GM12878 (cell line): Measurements from ENCODE around the gene STRADB. TPM values are rescaled to one million over a fixed set of nuclear protein-coding genes. Genes with fewer than 3 reads are reported as not detected.

ENCODE experiments used
- ATAC-seq: fragments of 200-7000 bp; cut with Tn5 transposase; 3 replicates; pipeline ENCODE4 v1.9.1; 2020; ENCODE audit warnings: mild to moderate bottlenecking, moderate library complexity
- BruUV-seq: library from RNA; stranded (reverse); fragments of 400-500 nt; replicated peaks from 2 replicates; lab custom pipeline; 2021; lab: Mats Ljungman, UMichigan
- CTCF ChIA-PET: fragments of 300-600 bp; sonication (Branson Sonifier 250); formaldehyde crosslinking; extraction: SDS; loops from one replicate; lab custom pipeline; 2021; ENCODE audit warnings: inconsistent platforms; lab: Yijun Ruan, JAX
- POLR2A ChIA-PET: fragments of 350-600 bp; formaldehyde crosslinking; extraction: SDS; loops from one replicate; lab custom pipeline; 2021; ENCODE audit warnings: inconsistent platforms; lab: Charles Lee
- RAD21 ChIA-PET: fragments of 300-600 bp; sonication (Branson Sonifier 250); formaldehyde crosslinking; loops from one replicate; lab custom pipeline; 2023; ENCODE audit warnings: antibody characterized with exemption; ENCODE audit not compliant: unreplicated experiment; lab: Charles Lee
- SMC1A ChIA-PET: fragments of 300-600 bp; sonication (Branson Sonifier 250); formaldehyde crosslinking; loops from one replicate; lab custom pipeline; 2023; ENCODE audit not compliant: unreplicated experiment, uncharacterized antibody; lab: Charles Lee
- DNase-seq: peaks from one replicate; pipeline ENCODE4 v3.0.0-alpha.2; 2011; ENCODE audit warnings: low read depth, low spot score
- FAIRE-seq: peaks from 3 replicates; lab custom pipeline; 2011; peaks lifted over from hg19 to GRCh38; lab: Jason Lieb, UNC
- H2AFZ ChIP-seq: 2 replicates; pipeline ENCODE4 v1.6.0; 2011; ENCODE audit warnings: low read depth, low read length, control low read depth; ENCODE audit not compliant: control insufficient read depth
- H3K27ac ChIP-seq: 2 replicates; pipeline ENCODE4 v1.5.1; 2011; ENCODE audit warnings: control low read depth; ENCODE audit not compliant: control insufficient read depth, insufficient read depth
- H3K27me3 ChIP-seq, 2 experiments: replicated peaks in 1 of 2; 2 replicates each; pipeline versions ENCODE4 v1.6.0 to v1.6.1; 2011; ENCODE audit warnings: low read length in 1 of 2; ENCODE audit not compliant: control insufficient read depth in 2 of 2, insufficient read depth in 2 of 2
- H3K36me3 ChIP-seq, 2 experiments: 2 replicates each; pipeline ENCODE4 v1.5.1; 2011; ENCODE audit warnings: low read length in 1 of 2; ENCODE audit not compliant: control insufficient read depth in 2 of 2, insufficient read depth in 2 of 2
- H3K4me1 ChIP-seq: 2 replicates; pipeline ENCODE4 v1.6.1; 2011; ENCODE audit warnings: mild to moderate bottlenecking, low read length, moderate library complexity, mixed read lengths; ENCODE audit not compliant: control insufficient read depth, insufficient read depth
- H3K4me2 ChIP-seq: 2 replicates; pipeline ENCODE4 v1.6.0; 2011; ENCODE audit warnings: control low read depth; ENCODE audit not compliant: control insufficient read depth, insufficient read depth
- H3K4me3 ChIP-seq: fragments of 200-600 bp; sonication (generic); 2 replicates; pipeline ENCODE4 v1.5.1; 2016
- H3K79me2 ChIP-seq: 2 replicates; pipeline ENCODE4 v1.6.0; 2011; ENCODE audit warnings: low read length; ENCODE audit not compliant: control insufficient read depth, insufficient read depth
- H3K9ac ChIP-seq: 2 replicates; pipeline ENCODE4 v1.8.0; 2011; ENCODE audit warnings: low read length, control low read depth, mixed read lengths; ENCODE audit not compliant: control insufficient read depth, insufficient read depth
- H3K9me3 ChIP-seq: replicated peaks from 3 replicates; pipeline ENCODE4 v1.5.1; 2011; ENCODE audit warnings: mild to moderate bottlenecking, low read length; ENCODE audit not compliant: control insufficient read depth, insufficient read depth
- H4K20me1 ChIP-seq: 2 replicates; pipeline ENCODE4 v1.6.0; 2011; ENCODE audit not compliant: control insufficient read depth, insufficient read depth
- CREB1 ChIP-seq: IDR thresholded peaks from 2 replicates; pipeline ENCODE4 v1.6.1; 2012; ENCODE audit warnings: low read depth, mild to moderate bottlenecking, inconsistent platforms
- IKZF2 ChIP-seq, 2 experiments: fragments of 450-650 bp; IDR thresholded peaks; 2 replicates each; pipeline ENCODE4 v1.6.1; 2017; ENCODE audit warnings: mild to moderate bottlenecking in 2 of 2, moderate library complexity in 2 of 2
- IRF3 ChIP-seq: fragments of 450-650 bp; IDR thresholded peaks from 2 replicates; pipeline ENCODE4 v1.6.1; 2014; ENCODE audit warnings: mild to moderate bottlenecking
- MEF2B ChIP-seq: fragments of 450-650 bp; IDR thresholded peaks from 2 replicates; pipeline ENCODE4 v1.6.1; 2018; ENCODE audit warnings: mild to moderate bottlenecking, moderate library complexity; ENCODE audit not compliant: partially characterized antibody, poor library complexity, severe bottlenecking
- PBX3 ChIP-seq: IDR thresholded peaks from 2 replicates; pipeline ENCODE4 v1.6.1; 2011; ENCODE audit warnings: mild to moderate bottlenecking, low read depth, low read length, moderate library complexity; ENCODE audit not compliant: insufficient replicate concordance
- SPI1 ChIP-seq: IDR thresholded peaks from 2 replicates; pipeline ENCODE4 v1.6.1; 2011; ENCODE audit warnings: low read depth, mild to moderate bottlenecking, low read length, moderate library complexity, borderline replicate concordance; ENCODE audit not compliant: insufficient read depth
- SUZ12 ChIP-seq: fragments of 200-600 bp; sonication (generic); IDR thresholded peaks from one replicate; pipeline ENCODE4 v1.6.1; 2018; ENCODE audit warnings: antibody characterized with exemption, mild to moderate bottlenecking; ENCODE audit not compliant: unreplicated experiment
- TAF1 ChIP-seq: IDR thresholded peaks from 2 replicates; pipeline ENCODE4 v1.6.1; 2011; ENCODE audit warnings: mild to moderate bottlenecking, low read depth, low read length, borderline replicate concordance
- TCF3 ChIP-seq: IDR thresholded peaks from 2 replicates; pipeline ENCODE4 v1.6.1; 2012; ENCODE audit warnings: low read depth, mild to moderate bottlenecking, low read length, borderline replicate concordance; ENCODE audit not compliant: insufficient read depth
- YY1 ChIP-seq: IDR thresholded peaks from 2 replicates; pipeline ENCODE4 v1.6.1; 2011; ENCODE audit warnings: low read depth, mild to moderate bottlenecking, low read length
- ZBTB11 ChIP-seq: fragments of 450-650 bp; formaldehyde crosslinking; IDR thresholded peaks from 2 replicates; pipeline ENCODE4 v1.5.0; 2022; ENCODE audit warnings: mild to moderate bottlenecking, missing genetic modification characterization
- ZBTB40 ChIP-seq: fragments of 450-650 bp; IDR thresholded peaks from 2 replicates; pipeline ENCODE4 v1.6.1; 2016; ENCODE audit warnings: mild to moderate bottlenecking, moderate library complexity, borderline replicate concordance
- WGBS: methylation state at CpG from one replicate; pipeline ENCODE4 v1.1.6; 2016; ENCODE audit warnings: low lambda C conversion rate; ENCODE audit not compliant: insufficient replicate concordance, insufficient coverage; ENCODE audit errors: missing lambda C conversion rate; 5-methylcytosine and 5-hydroxymethylcytosine counted together
- in situ Hi-C: fragments of 300-500 bp; cut with MboI; formaldehyde crosslinking; loops from 9 replicates; pipeline ENCODE4 v1.14.3; 2018; ENCODE audit warnings: mixed read lengths
- intact Hi-C: fragments of 100-400 bp; cut with micrococcal nuclease; formaldehyde crosslinking; loops from one replicate; pipeline ENCODE4 v1.14.2; 2022; ENCODE audit not compliant: unreplicated experiment
- polyA plus RNA-seq, 11 experiments: library from polyadenylated mRNA; depleted of rRNA in 4 of 11; unstranded in 6 of 11; stranded (reverse) in 5 of 11; fragments of >200 nt; fragmentation: Nextera tagmentation in 4 of 11; fragmentation: Illumina TruSeq in 1 of 11; extraction: Ambion mirVana in 4 of 11; extraction: Trizol in 1 of 11; gene quantifications; 1 replicate in 1 of 11; 2 replicates in 10 of 11; pipeline versions ENCODE4 v1.2.1 to v1.2.3, GENCODE V29; 2011 to 2016; ENCODE audit warnings: inconsistent platforms in 2 of 11, missing spikeins in 2 of 11, low read depth in 1 of 11
- total RNA-seq, 4 experiments: library from RNA; depleted of rRNA in 3 of 4; stranded (reverse); fragments of >200 nt in 3 of 4; fragmentation: Illumina TruSeq in 1 of 4; extraction: Trizol in 1 of 4; gene quantifications; 2 replicates each; pipeline versions ENCODE4 v1.2.1 to v1.2.3, GENCODE V29; 2013 to 2021
- TF ChIP-seq, protein P1 (sequence below): IDR thresholded peaks from 2 replicates; pipeline ENCODE4 v1.6.1; 2012; ENCODE audit warnings: low read depth, low read length, improper control_type of control experiment

The STRADB gene
- total and polyA plus RNA-seq, 10 of the 15 experiments (the other 5 are each of a cell fraction or from before 2014, with no cell fraction given) = 7.6 to 58.3 (median 32.2) TPM

DNA sequence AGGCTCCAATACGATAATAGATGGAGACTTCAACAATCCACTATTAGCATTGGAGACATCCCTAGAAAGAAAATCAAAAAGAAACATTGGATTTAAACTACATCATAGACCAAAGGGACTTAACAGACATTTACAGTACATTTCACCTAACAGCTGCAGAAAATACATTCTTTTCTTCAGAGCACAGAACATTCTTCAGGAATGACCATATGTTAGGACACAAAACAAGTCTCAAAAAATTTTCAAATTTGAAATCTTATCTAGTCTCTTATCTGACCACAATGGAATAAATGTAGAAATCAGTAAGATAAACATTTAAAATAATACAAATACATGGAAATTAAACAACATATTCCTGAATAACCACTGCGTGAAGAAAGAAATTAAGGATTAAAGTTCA is 68.7 kb downstream of the STRADB start:
- SMC1A ChIA-PET = interaction anchor here (1.3 kb wide), 1 partner anchor 20 kb away, joined by 3 read pairs; no protein-coding TSS in a partner anchor
- BruUV-seq = no TSS peak
- intact Hi-C loops (no loop called here), in situ Hi-C loops (no loop called here)
- Histone ChIP-seq H3K9ac (no peak overlapping the region), H3K79me2 (no peaks in the 10 kb centered on the region), H3K27me3 (no peaks in the 10 kb centered on the region), H3K4me3 (no peak overlapping the region), H3K36me3 (no peaks in the 10 kb centered on the region), H2AFZ (no peak overlapping the region), H3K4me1 (no peaks in the 10 kb centered on the region), H4K20me1 (no peaks in the 10 kb centered on the region), H3K9me3 (no peaks in the 10 kb centered on the region; the same call in 2 of the 3 replicates), H3K4me2 (no peak overlapping the region), H3K27ac (no peak overlapping the region)
- WGBS = 63% methylated on average over 2 of the region's 2 CpGs
- RAD21 ChIA-PET = no interaction called here
- no peak for ATAC-seq
- FAIRE-seq = no peak
- DNase-seq = no peak
- CTCF ChIA-PET = no interaction called here
- POLR2A ChIA-PET = no interaction called here
- TF ChIP-seq, protein P1, sequence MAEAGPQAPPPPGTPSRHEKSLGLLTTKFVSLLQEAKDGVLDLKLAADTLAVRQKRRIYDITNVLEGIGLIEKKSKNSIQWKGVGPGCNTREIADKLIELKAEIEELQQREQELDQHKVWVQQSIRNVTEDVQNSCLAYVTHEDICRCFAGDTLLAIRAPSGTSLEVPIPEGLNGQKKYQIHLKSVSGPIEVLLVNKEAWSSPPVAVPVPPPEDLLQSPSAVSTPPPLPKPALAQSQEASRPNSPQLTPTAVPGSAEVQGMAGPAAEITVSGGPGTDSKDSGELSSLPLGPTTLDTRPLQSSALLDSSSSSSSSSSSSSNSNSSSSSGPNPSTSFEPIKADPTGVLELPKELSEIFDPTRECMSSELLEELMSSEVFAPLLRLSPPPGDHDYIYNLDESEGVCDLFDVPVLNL = no peak
- TF ChIP-seq IKZF2 (IDR thresholded peaks at IDR 0.05) (no peak), ZBTB11 (CRISPR knock-in tag) (no peak), TAF1 (no peak), SUZ12 (no peak), SPI1 (no peak), PBX3 (no peak), YY1 (no peak), ZBTB40 (no peak), IRF3 (no peak), TCF3 (no peak), MEF2B (no peak), CREB1 (no peak)
